Measurements from ENCODE around the gene DNAAF3.
A peak's percentile ranks its signal among the peaks of the same experiment; 100 is the strongest.

DNAAF3 gene

GRCh38 chr19:55116232-55116858, 50.1 kb downstream of the DNAAF3 start:
- peak; percentile 65 for DNase-seq (ENCODE audit: low read depth)

- DNase-seq (ENCODE audit: low read depth) = peak; percentile 69
Observed at GRCh38 chr19:55115446-55116065, 50.9 kb downstream of the DNAAF3 start.

- DNase-seq (ENCODE audit: low read depth) = no peak
Observed at GRCh38 chr19:55114566-55115145, 51.8 kb downstream of the DNAAF3 start.

- DNase-seq (ENCODE audit: low read depth) = peak; percentile 93
Observed at GRCh38 chr19:55113570-55114039, 52.8 kb downstream of the DNAAF3 start.

- DNase-seq (ENCODE audit: low read depth) = no peak
Observed at GRCh38 chr19:55112777-55113569, 53.4 kb downstream of the DNAAF3 start.

- DNase-seq (ENCODE audit: low read depth) = no peak
Observed at GRCh38 chr19:55112246-55112776, 54.1 kb downstream of the DNAAF3 start.

GRCh38 chr19:55111238-55111831, 55.1 kb downstream of the DNAAF3 start:
- DNase-seq (ENCODE audit: low read depth) = no peak

- DNase-seq (ENCODE audit: low read depth) = no peak
Observed at GRCh38 chr19:55109527-55110291, 56.7 kb downstream of the DNAAF3 start.
